Hypothalamus (tissue), 51 donors: ENCODE measurements around the gene MAU2.
"Not testable (repeated sequence)": the region's sequence is repeated elsewhere in the genome, so short reads cannot be mapped to it uniquely, and the experiment has no call there.

Experiments
- DNase-seq, 51 donors: peaks; one replicate each; lab custom pipeline; 2025; lab: John Stamatoyannopoulos, UW

The MAU2 gene

DNA sequence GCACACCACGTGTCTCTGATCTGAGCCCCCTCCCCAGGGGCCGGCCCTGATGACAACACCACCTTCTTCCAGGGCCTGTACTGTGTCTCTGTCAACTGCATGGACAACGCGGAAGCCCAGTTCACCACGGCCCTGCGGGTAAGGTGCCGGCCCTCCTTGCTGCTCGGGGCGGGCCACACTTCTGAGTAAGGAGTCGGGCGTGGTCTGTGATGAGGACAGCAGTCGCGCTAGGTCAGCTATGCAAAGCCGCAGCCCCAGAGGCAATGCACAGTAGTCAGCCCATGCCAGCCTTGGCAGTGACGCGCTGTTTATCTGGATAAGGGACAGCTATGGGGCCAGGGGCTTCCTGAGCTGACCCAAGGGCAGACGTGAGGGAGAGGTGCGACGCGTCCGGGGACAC, 24.6 kb downstream of the MAU2 start:
- DNase-seq: no peak

DNA sequence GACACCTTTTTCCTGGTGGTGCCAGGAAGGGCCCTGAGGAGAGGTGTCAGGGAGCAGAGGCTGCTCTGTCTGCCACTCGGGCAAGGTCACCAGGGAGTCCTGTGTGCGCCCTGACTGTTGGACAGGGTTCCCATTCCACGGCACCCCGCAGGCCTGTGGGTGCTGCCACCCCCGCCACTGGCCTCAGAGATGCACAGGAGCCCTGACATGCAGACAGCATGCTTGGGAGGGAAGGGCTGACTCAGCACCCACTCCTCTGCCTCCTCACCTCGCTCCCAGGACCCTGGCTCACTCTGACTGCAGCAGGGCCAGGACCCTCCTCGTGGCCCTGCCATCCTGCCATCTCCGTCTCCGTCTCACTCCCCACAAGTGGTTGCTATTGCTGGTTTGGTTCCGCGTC, 25.3 kb downstream of the MAU2 start:
- no peak for DNase-seq

DNA sequence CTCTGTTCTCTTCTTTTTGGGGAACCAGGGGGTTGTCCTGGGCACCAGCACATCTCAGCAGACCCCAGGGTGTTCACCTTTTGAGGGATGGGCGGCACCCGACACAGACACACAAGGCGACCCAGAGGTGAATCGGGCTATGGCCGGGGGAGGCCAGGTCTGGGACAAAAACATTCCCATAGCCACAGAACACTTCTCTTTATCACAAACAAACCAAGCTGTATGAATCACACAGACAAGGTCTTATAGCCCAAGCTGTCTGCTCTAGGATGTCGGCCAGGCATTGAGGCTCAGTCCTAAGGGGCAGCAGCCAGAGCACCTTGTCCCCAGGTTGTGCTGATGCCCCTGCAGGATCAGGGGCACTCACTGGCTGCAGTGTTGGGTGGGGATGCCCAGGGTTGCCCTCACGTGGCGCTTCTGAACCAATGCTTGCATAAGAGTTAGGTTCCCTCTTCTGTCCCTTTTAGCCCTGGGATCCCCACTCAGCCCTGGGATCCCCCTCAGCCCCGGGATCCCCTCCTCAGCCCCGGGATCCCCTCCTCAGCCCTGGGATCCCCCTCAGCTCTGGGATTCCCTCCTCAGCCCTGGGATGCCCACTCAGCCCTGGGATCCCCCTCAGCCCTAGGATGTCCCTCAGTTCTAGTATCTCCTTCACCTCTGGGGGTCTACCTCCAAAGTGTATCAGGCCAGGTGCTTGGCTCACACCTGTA, 26.9 kb downstream of the MAU2 start:
- DNase-seq: no peak

DNA sequence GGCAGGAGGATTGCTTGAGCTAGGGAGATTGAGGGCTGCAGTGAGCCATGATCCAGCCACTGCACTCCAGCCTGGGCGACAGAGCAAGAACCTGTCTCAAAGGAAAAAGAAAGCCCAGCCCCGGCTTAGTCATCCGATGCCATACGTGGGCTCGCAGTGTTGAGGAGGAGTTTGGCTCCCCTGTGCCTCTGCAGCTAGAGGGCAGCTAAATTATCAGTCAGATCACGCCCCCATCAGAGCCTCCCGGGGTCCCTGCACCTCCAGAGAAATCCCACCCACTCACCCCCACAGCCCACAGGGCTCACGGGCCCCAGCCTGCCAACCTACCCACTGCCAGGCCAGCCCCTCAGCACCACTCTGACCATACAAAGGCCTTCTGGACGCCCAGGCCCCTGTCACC, 27.6 kb downstream of the MAU2 start:
- peak in 2 of 51 donors; percentile 5 to 31 for DNase-seq

DNA sequence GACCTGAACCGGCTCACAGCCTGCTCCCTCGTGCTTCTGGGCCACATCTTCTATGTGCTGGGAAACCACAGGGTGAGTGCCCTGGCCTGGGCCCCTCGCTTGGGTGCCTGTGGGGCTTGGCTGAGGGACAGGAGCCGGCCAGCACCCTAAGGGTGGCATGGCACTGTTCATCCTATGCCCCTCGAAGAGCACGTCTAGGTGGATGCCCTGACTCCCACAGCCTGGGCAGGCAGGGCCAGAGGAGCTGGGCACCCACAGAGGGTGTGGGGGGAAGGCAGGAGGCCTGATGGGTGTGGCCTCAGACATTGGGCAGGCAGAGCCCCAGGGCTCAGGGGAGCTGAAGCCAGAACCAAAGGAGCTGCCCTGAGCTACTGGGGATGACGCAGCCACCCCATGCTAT, 28.7 kb downstream of the MAU2 start:
- DNase-seq: no peak

DNA sequence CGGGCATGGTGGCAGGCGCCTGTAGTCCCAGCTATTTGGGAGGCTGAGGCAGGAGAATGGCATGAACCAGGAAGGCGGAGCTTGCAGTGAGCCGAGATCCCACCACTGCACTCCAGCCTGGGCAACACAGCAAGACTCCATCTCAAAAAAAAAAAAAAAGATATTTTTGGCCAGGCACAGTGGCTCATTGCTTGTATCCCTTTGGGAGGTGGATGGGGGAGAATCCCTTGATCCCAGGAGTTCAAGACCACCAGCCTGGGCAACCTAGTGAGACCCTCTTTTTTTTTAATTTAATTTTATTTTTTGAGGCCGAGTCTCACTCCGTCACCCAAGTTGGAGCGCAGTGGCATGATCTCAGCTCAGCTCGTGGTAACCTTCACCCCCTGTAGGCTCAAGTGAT, 30.1 kb downstream of the MAU2 start:
- DNase-seq: not testable (repeated sequence)

DNA sequence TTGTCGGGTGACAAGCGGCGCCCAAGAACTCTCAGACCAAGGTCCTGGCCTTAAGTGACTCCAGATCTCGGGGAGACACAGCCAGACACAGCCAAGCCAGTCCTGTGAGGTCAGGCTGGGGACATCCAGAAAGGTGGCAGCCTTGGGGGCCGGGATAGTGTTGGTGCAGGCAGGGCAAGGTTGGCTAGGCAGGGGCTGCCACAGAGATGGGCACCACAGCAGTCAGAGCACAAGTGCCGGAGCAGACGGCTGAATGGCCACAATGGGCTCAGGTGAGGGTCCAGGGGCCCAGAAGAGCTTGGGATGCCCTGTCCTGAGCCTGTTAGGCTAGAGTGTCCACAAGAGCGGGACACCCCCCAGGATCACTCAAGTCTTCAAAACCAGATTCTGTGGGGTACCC, 32.2 kb downstream of the MAU2 start:
- no peak for DNase-seq

DNA sequence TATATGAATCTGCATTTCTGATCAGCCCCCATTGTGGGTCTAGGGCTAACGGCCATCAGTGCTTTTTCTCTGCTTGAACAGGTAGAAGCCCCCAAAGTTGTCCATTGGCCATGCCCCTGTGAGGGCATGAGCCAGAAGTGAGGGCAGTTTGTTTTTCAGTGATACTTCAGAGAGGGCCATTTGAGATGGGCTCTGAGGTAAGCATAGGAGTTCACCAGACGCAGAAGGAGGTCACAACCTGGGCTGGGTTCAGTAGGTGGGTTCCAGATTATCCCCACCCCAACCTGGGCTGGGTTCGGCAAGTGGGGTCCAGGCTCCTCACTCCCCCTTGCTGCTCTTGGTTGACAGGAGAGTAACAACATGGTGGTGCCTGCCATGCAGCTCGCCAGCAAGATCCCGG, 33.4 kb downstream of the MAU2 start:
- no peak for DNase-seq

DNA sequence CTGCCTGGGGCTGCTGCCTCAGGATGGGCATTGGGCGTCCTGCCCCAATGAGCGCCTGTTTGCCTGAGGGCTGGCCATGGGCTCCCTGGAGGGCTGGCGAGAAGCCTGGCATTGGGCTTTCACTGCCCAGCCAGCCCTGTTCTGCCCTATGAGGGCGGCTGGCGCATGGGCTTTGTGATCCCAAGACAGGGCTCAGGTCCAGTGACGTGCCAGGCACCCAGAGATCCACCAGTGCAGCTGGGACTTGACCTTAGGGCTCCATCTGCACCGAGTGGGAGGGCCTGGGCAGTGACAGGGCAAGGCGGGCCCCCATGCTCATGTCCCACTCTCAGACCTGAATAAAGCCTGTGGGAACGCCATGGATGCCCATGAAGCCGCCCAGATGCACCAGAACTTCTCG, 34.3 kb downstream of the MAU2 start:
- peak in 1 of 51 donors; percentile 4 for DNase-seq

DNA sequence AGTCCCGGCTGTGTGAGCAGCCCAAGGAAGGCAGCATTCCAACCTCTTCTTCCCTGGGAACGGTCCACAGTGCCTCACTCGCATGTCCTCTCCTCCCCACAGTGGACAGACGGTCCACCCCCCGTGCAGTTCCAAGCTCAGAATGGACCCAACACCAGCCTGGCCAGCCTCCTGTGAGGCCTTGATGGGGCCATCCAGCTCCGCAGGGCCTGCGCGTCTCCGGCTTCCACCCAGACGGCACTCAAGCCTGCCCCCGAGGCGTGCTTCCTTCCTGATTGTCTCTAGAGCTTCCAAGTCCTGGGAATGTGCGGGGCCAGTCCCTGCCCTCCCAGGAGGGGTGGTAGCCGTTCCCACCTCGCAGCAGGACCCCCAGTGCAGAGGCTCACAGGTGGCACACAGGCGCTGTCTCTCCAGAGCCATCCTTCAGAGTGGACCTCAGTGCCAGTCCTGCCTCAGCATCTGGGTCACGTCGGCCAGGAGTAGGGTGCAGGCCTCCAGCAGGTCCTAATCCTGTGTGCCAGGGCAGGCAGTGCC, 35.0 kb downstream of the MAU2 start:
- DNase-seq: no peak

DNA sequence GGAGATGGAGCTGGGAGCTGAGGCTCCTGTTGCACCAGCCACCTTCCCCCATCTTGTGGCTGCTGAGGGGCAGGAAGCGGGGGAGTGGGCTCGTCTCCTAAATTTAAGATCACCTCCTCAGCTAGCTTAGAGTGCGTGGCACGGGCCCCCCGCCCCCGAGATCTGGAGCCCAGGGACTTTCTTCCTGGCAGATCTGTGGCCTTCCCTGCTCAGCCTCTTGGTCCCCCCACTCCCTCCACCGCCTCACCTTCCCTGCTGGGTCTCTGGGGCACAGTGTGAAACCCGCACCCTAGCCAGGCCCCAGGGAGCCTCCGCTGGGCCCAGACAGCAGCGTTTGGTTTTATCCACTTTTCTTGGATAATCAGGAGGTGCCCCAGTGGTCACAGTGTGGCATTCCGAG, 35.9 kb downstream of the MAU2 start:
- DNase-seq: no peak

DNA sequence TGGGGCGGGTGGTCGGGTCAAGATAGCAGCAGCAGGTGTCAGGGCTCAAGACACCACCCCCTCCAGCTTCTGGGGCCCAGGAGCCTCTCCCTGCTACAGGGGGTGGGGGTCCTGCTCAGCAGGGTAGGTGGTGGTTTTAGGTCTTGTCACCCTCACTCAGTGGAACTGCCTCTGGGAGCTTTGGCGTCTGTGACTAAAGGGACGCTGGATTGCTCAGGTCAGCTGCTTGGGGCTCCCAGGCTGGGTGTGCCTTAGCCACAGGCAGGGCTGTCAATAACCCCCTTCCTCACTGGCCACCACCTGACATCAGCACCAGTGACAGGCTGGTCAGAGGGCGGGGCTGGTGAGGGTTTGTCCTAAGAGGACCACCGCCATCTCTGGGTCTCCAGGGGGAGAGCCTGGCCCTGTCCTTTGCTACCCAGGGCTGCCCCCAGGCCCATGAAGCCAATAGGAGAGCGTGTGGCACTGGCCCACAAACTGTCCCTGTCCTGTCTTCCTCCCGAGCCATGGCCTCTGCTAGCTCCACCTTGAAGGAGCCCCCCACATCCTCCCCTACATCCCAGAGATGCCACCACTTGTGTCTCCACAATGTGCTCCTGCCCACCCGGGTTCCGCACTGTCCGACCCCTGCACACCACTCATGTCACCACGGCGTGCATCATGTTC, 36.4 kb downstream of the MAU2 start:
- DNase-seq: no peak

DNA sequence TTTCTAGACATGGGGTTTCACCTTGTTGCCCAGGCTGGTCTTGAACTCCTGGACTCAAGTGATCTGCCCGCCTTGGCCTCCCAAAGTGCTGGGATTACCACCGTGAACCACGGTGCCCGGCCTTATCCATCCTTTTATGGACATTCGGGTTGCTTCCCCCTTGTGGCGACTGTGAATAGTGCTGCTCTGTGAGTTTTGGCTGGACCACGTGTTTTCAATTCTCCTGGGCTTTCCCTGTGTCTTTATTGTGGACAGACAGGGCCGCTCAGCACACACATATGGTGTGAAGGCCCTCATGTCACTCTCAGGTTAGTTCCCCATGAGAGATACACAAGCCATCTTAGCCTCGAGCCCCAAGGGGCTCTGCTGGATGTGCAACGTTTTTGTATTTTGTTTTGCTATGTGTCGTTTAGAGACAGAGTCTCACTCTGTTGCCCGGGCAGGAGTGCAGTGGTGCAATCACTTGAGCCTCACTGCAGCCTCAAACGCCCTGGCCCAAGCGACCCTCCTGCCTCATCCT, 40.5 kb downstream of the MAU2 start:
- DNase-seq: peak in 43 of 51 donors; percentile 5 to 71 (median 41)

DNA sequence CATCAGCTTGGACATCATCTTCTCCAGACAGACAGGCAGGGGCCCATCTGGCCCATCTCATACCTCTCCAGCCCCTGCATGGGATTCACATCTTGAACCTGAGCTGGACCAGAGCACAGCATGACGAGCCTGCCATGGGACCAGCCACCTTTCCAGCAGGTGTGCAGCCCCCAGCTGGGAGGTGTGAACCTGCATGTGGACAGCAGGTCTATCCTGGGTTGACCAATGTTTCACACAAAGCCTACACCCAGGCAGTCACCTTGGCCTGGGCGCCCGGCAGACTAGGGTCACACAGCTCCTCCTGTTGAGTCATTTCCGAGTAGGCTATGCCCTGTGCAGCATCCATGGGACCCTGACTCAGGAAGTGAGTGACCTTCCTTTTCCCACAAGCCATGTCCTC, 41.4 kb downstream of the MAU2 start:
- no peak for DNase-seq

DNA sequence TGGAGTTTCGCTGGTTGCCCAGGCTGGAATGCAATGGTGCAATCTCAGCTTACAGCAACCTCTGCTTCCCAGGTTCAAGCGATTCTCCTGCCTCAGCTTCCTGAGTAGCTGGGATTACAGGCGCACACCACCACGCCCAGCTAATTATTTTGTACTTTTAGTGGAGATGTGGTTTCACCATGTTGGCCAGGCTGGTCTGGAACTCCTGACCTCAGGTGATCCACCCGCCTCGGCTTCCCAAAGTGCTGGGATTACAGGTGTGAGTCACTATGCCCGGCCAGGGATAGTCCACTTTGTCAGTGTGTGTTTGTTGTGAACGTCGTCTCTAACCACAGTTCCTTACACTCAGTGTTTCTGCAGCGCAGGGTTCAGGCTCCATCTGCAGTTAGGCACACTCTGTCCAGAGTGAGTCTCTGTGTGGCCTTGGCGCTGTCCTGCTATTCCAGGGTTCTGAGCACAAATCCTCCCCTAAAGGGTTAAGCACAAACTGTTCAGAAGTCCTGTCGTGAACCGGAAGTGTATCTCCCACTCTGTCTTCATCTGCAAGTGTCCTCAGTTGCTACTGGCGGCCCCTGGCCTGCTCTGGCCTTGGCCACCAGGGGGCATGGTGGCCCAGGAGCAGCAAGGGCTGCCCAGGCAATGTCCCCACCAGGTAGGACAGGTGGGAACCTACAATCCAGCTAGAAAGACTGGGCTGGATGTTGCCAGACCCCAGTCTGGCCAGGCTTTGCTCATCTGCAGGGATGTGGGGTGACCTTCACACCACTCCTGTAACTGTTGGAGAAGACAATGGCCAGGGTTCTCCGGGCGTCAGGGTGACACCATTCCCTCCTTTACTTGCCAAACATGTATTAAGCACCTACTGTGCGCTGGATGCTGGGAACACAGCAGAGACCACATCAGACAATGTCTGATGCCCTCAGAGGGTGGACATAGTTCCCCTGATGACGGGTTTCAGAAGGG, 46.1 kb downstream of the MAU2 start:
- peak in 35 of 51 donors; percentile 1 to 60 (median 22) for DNase-seq

DNA sequence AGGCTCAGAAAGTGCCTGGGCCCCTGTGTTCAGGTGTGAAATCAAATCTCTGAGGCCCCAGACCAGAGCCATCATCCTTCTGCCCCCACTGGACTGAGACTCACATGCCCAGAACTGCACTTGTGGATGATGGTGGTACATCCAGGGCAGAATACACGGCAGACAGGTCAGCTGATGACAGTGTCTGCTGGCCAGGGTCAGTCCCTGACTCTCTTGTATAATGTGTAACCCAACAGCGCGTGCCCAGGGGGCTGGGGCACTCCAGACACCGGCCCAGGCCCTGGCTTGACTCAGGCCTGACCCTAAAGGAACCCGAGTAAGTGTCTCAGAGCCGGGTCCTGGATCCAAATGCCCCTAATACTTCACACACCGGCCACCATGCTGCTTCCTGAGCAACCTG, 47.5 kb downstream of the MAU2 start:
- no peak for DNase-seq

DNA sequence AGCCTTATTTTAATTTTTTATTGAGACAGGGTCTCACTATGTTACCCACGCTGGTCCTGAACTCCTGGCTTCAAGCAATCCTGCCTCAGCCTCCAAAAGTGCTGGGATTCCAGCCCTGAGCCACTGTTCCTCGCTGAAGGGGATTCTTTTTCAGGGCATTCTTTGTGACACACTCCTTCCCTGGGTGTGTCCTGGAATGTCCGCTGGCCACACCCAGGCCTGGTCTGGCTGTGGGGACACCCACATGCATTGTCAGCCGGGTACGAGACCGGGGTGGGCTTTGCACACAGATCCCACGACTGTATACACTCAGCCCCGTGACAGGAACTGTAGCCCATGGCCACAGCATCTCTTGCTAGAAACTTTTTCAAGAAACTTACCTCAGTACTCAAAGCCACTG, 50.4 kb downstream of the MAU2 start:
- DNase-seq: no peak

DNA sequence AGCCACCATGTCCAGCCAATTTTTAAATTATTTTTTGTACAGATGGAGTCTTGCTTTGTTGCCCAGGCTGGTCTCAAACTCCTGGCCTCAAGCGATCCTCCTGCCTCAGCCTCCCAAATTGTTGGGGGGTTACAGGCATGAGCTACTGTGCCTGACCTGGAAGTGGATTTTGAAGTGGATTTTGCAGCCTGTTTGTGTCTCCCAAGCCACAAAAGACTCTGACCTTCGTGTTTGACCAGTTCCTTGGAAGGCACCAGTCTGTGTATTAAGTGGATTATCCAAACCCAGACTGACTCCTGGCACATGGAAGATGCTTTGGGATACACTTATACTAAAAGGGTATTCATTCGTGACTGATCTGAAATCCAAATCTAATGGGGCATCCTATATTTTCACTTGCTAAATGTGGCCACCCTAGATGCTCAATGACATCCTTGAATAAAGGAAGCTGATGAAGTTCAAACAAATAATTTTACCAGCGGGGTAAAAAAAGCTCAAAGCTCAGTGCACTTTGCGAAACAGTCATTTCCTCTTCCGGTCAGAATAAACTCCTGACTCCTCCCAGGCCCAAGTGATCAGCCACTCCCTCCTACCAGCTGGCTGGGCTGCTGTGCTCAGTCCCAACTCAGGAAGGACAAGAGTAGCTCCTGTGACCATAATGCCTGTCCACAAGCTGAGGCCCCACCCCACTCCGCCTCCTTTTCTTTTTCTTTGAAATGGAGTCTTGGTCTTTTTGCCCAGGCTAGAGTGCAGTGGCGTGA, 52.2 kb downstream of the MAU2 start:
- peak in 5 of 51 donors; percentile 5 to 28 (median 12) for DNase-seq

DNA sequence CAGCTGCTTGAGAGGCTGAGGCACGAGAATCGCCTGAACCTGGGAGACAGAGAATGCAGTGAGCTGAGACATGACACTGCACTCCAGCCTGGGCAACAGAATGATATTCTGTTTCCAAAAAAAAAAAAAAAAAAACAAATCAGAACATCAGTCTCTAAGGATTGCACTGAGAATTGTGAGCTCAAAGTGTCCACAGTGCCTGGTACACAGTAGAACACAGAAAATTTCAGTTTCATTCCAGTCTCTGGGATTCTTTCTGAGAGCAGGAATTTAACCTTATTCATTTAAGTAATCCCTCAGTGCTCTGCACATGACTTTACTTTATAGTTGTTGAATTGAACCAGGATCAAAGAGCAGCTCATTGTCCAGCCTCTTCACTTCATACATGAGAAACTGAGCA, 58.9 kb downstream of the MAU2 start:
- no peak for DNase-seq

DNA sequence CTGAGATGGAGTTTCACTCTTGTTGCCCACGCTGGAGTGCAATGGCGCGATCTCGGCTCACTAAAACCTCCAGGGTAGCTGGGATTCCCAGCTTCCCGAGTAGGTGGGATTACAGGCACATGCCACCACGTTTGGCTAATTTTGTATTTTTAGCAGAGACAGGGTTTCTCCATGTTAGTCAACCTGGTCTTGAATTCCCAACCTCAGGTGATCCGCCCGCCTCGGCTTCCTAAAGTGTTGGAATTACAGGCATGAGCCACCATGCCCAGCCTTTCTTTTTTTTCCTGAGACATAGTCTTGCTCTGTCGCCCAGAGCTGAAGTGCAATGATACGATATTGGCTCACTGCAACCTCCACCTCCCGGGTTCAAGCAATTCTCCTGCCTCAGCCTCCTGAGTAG, 59.7 kb downstream of the MAU2 start:
- DNase-seq: not testable (repeated sequence)
